K562 (cell line): Measurements from ENCODE around the gene NOA1. TPM values are rescaled to one million over a fixed set of nuclear protein-coding genes. Genes with fewer than 3 reads are reported as not detected.

Experiments
- ATAC-seq: fragments of 200-7000 bp; cut with Tn5 transposase; 3 replicates; pipeline ENCODE4 v1.9.1; 2020; ENCODE audit warnings: moderate library complexity
- BruUV-seq: library from RNA; stranded (reverse); fragments of 400-500 nt; replicated peaks from 2 replicates; lab custom pipeline; 2021; lab: Mats Ljungman, UMichigan
- CTCF ChIA-PET: fragments of 300-600 bp; formaldehyde crosslinking; extraction: SDS; loops from one replicate; lab custom pipeline; 2021; ENCODE audit warnings: low intra/inter-chr PET ratio; lab: Yijun Ruan, JAX
- POLR2A ChIA-PET: fragments of 300-600, 350-650 bp; sonication (Branson Sonifier 250); formaldehyde crosslinking; extraction: SDS; loops from one replicate; lab custom pipeline; 2021; ENCODE audit warnings: antibody characterized with exemption, inconsistent platforms; lab: Yijun Ruan, JAX
- DNase-seq, 4 experiments: peaks; one replicate each; pipeline versions ENCODE4 v3.0.0 to v3.0.0-alpha.2; 2011 to 2018; ENCODE audit warnings: low spot score in 3 of 4, mixed read lengths in 3 of 4; ENCODE audit errors: extremely low read depth in 1 of 4
- FAIRE-seq: peaks from 2 replicates; lab custom pipeline; 2011; peaks lifted over from hg19 to GRCh38; lab: Jason Lieb, UNC
- H2AFZ ChIP-seq: 2 replicates; pipeline ENCODE4 v1.6.0; 2011; ENCODE audit warnings: low read depth, low read length, control low read depth, inconsistent platforms
- H3K27ac ChIP-seq: fragments of 200-600 bp; 3 replicates; pipeline ENCODE4 v1.8.0; 2011; ENCODE audit warnings: low read depth, mild to moderate bottlenecking, control low read depth, inconsistent platforms, low read length, moderate library complexity, mixed read lengths; ENCODE audit errors: extremely low read depth
- H3K27me3 ChIP-seq, 2 experiments: fragments of 300-600 bp in 1 of 2; 2 replicates in 1 of 2; 3 replicates in 1 of 2; pipeline versions ENCODE4 v1.6.0 to v1.8.0; 2011; ENCODE audit warnings: inconsistent platforms in 2 of 2, low read length in 2 of 2, mild to moderate bottlenecking in 1 of 2, mixed read lengths in 1 of 2, moderate library complexity in 1 of 2; ENCODE audit not compliant: control insufficient read depth in 2 of 2, insufficient read depth in 2 of 2
- H3K36me3 ChIP-seq: fragments of 300-600 bp; 3 replicates; pipeline ENCODE4 v1.8.0; 2011; ENCODE audit warnings: mild to moderate bottlenecking, low read length, inconsistent platforms; ENCODE audit not compliant: control insufficient read depth, insufficient read depth
- H3K4me1 ChIP-seq, 2 experiments: fragments of 200-600 bp in 1 of 2; replicated peaks in 1 of 2; 2 replicates in 1 of 2; 3 replicates in 1 of 2; pipeline versions ENCODE4 v1.5.1 to v1.8.0; 2011; ENCODE audit warnings: inconsistent platforms in 2 of 2, low read length in 2 of 2, mild to moderate bottlenecking in 1 of 2, mixed read lengths in 1 of 2, moderate library complexity in 1 of 2; ENCODE audit not compliant: control insufficient read depth in 2 of 2, insufficient read depth in 2 of 2
- H3K4me2 ChIP-seq: 2 replicates; pipeline ENCODE4 v1.6.1; 2011; ENCODE audit warnings: low read length, control low read depth, inconsistent platforms, mixed read lengths; ENCODE audit not compliant: insufficient read depth
- H3K4me3 ChIP-seq: fragments of 200-600 bp; sonication (generic), shearing (Covaris generic); 2 replicates; pipeline ENCODE4 v1.5.1; 2016; ENCODE audit warnings: control low read depth, inconsistent platforms
- H3K79me2 ChIP-seq: fragments of 200-600 bp; 3 replicates; pipeline ENCODE4 v1.8.0; 2011; ENCODE audit warnings: low read length, inconsistent platforms; ENCODE audit not compliant: control insufficient read depth, insufficient read depth
- H3K9ac ChIP-seq, 2 experiments: 2 replicates each; pipeline versions ENCODE4 v1.6.0 to v1.6.1; 2011; ENCODE audit warnings: low read depth in 2 of 2, low read length in 2 of 2, control low read depth in 1 of 2, inconsistent platforms in 1 of 2, mild to moderate bottlenecking in 1 of 2, mixed read lengths in 1 of 2; ENCODE audit not compliant: insufficient read depth in 1 of 2
- H3K9me1 ChIP-seq: one replicate; pipeline ENCODE4 v1.6.0; 2011; ENCODE audit warnings: inconsistent platforms, mild to moderate bottlenecking, low read length, moderate library complexity; ENCODE audit not compliant: control insufficient read depth, insufficient read depth
- H3K9me3 ChIP-seq: replicated peaks from 2 replicates; pipeline ENCODE4 v1.5.1; 2011; ENCODE audit warnings: low read depth, low read length, inconsistent platforms; ENCODE audit not compliant: control insufficient read depth, insufficient read depth
- H4K20me1 ChIP-seq: replicated peaks from 2 replicates; pipeline ENCODE4 v1.6.1; 2011; ENCODE audit warnings: low read length, inconsistent platforms, mixed read lengths; ENCODE audit not compliant: control insufficient read depth, insufficient read depth
- C11orf30 ChIP-seq: fragments of 450-650 bp; IDR thresholded peaks from 2 replicates; pipeline ENCODE4 v1.6.1; 2016; ENCODE audit warnings: low read depth, mild to moderate bottlenecking
- CHD4 ChIP-seq: fragments of 200-600 bp; sonication (generic); IDR thresholded peaks from 3 replicates; pipeline ENCODE4 v1.6.1; 2012; ENCODE audit warnings: low read depth, mild to moderate bottlenecking, mixed read lengths, low read length, inconsistent platforms; ENCODE audit not compliant: insufficient read depth, insufficient replicate concordance, poor library complexity, severe bottlenecking
- FOXO4 ChIP-seq: fragments of 450-650 bp; formaldehyde crosslinking; IDR thresholded peaks from 2 replicates; pipeline ENCODE4 v1.4.0; 2020; ENCODE audit warnings: mild to moderate bottlenecking, moderate library complexity
- FOXP1 ChIP-seq: sonication (generic); formaldehyde crosslinking; IDR thresholded peaks from 2 replicates; pipeline ENCODE4 v1.8.0; 2022; ENCODE audit warnings: mild to moderate bottlenecking, missing genetic modification reagents
- GATAD2A ChIP-seq: fragments of 450-650 bp; IDR thresholded peaks from 2 replicates; pipeline ENCODE4 v1.6.1; 2017
- GATAD2B ChIP-seq: fragments of 450-650 bp; IDR thresholded peaks from 2 replicates; pipeline ENCODE4 v1.6.1; 2017; ENCODE audit warnings: mild to moderate bottlenecking, borderline replicate concordance
- HCFC1 ChIP-seq: IDR thresholded peaks from 2 replicates; pipeline ENCODE4 v1.6.1; 2012; ENCODE audit warnings: low read depth, low read length, improper control_type of control experiment
- KLF13 ChIP-seq: fragments of 450-650 bp; IDR thresholded peaks from 2 replicates; pipeline ENCODE4 v1.6.1; 2016; ENCODE audit warnings: missing genetic modification characterization, low read depth, mild to moderate bottlenecking, missing compliant biosample characterization, moderate library complexity, borderline replicate concordance
- MCM7 ChIP-seq, 2 experiments: fragments of 450-650 bp; IDR thresholded peaks; 2 replicates each; pipeline ENCODE4 v1.6.1; 2016 to 2018
- NCOA1 ChIP-seq: fragments of 450-650 bp; IDR thresholded peaks from 2 replicates; pipeline ENCODE4 v1.6.1; 2016; ENCODE audit warnings: low read depth
- POLR3G ChIP-seq: IDR thresholded peaks from 2 replicates; pipeline ENCODE4 v1.6.1; 2011; ENCODE audit not compliant: insufficient read length, insufficient replicate concordance; ENCODE audit errors: extremely low read depth
- RNF219 ChIP-seq: fragments of 250-450 bp; sonication (Bioruptor Pico); IDR thresholded peaks from 2 replicates; pipeline ENCODE4 v1.5.0; 2022; ENCODE audit warnings: mild to moderate bottlenecking
- SLC30A9 ChIP-seq: fragments of 250-450 bp; sonication (Bioruptor Pico); IDR thresholded peaks from 2 replicates; pipeline ENCODE4 v1.8.0; 2022; ENCODE audit warnings: mild to moderate bottlenecking, moderate library complexity
- TRIM24 ChIP-seq, 2 experiments: fragments of 450-650 bp; IDR thresholded peaks; 2 replicates each; pipeline ENCODE4 v1.6.1; 2016
- ZNF655 ChIP-seq: fragments of 250-450 bp; sonication (Bioruptor Pico); IDR thresholded peaks from 2 replicates; pipeline ENCODE4 v1.5.0; 2021
- ZNF76 ChIP-seq: fragments of 250-450 bp; sonication (Bioruptor Pico); IDR thresholded peaks from 2 replicates; pipeline ENCODE4 v1.4.0; 2020; ENCODE audit warnings: mild to moderate bottlenecking, moderate library complexity, borderline replicate concordance
- ZNF766 ChIP-seq: fragments of 200-800 bp; sonication (Bioruptor generic); conservative IDR thresholded peaks from 2 replicates; pipeline ENCODE4 v1.6.1; 2016; ENCODE audit warnings: missing genetic modification characterization, missing compliant biosample characterization
- WGBS: fragments of 100-300 bp; shearing (Covaris generic); methylation state at CpG from one replicate; pipeline ENCODE4 v1.1.6; 2016; ENCODE audit warnings: low coverage, mixed read lengths; ENCODE audit not compliant: insufficient coverage; ENCODE audit errors: missing lambda C conversion rate; 5-methylcytosine and 5-hydroxymethylcytosine counted together
- in situ Hi-C: fragments of 300-500 bp; cut with MboI; formaldehyde crosslinking; loops from 4 replicates; pipeline ENCODE4 v1.15.0; 2018; ENCODE audit warnings: inconsistent platforms, mixed read lengths
- intact Hi-C: fragments of 100-400 bp; cut with micrococcal nuclease; formaldehyde crosslinking; loops from 2 replicates; pipeline ENCODE4 v1.14.2; 2022
- polyA plus RNA-seq, 8 experiments: library from polyadenylated mRNA; depleted of rRNA in 4 of 8; stranded (reverse) in 5 of 8; unstranded in 3 of 8; fragments of >200 nt; fragmentation: Nextera tagmentation in 2 of 8; fragmentation: Illumina TruSeq in 1 of 8; extraction: Ambion mirVana in 2 of 8; extraction: Trizol in 1 of 8; gene quantifications; 2 replicates each; pipeline versions ENCODE4 v1.2.1 to v1.2.3, GENCODE V29; 2011 to 2014; ENCODE audit warnings: inconsistent platforms in 1 of 8, missing spikeins in 1 of 8
- total RNA-seq, 7 experiments: library from RNA; depleted of rRNA in 6 of 7; stranded (reverse); fragments of >200 nt in 6 of 7; fragmentation: Illumina TruSeq in 2 of 7; extraction: Trizol in 2 of 7; gene quantifications; 2 replicates each; pipeline versions ENCODE4 v1.2.1 to v1.2.3, GENCODE V29; 2011 to 2021; ENCODE audit warnings: low replicate concordance in 1 of 7

NOA1 gene
- total and polyA plus RNA-seq, 9 of the 15 experiments (the other 6 are each of a cell fraction or from before 2014, with no cell fraction given), result 2.6 to 26.6 (median 16.7) TPM

GRCh38 chr4:56953680-56954520 is 23.5 kb downstream of the NOA1 start:
- DNase-seq, result no peak
- Histone ChIP-seq H3K36me3 (no peaks in the 10 kb centered on the region), H3K27ac (no peak overlapping the region), H3K4me2 (no peak overlapping the region), H3K9me3 (no peaks in the 10 kb centered on the region), H3K27me3 (peaks cover 3 to 8% of the 10 kb centered on the region in 2 experiments; a peak in 4 of 5 replicates), H3K9ac (no peak overlapping the region), H2AFZ (0 out of 2 replicates have a peak overlapping the region, but pooled peaks have one; percentile 5), H3K4me3 (no peak overlapping the region), H3K4me1 (peaks cover 0 to 10% of the 10 kb centered on the region in 2 experiments; a peak in 2 of 5 replicates), H4K20me1 (no peaks in the 10 kb centered on the region), H3K79me2 (no peaks in the 10 kb centered on the region), H3K9me1 (no peaks in the 10 kb centered on the region)
- WGBS, result 19% methylated on average over 9 of the region's 9 CpGs
- no peak for FAIRE-seq
- intact Hi-C loops (loop anchor here (10.0 kb wide), 1 partner anchor 109 kb away; no protein-coding TSS in a partner anchor), in situ Hi-C loops (no loop called here)
- no peak for ATAC-seq
- BruUV-seq, result no TSS peak
- POLR2A ChIA-PET, result interaction anchor here (1.0 kb wide), 1 partner anchor 8 kb away, joined by 3 read pairs; no protein-coding TSS in a partner anchor
- CTCF ChIA-PET, result no interaction called here
- TF ChIP-seq KLF13 (no peak), SLC30A9 (CRISPR knock-in tag) (no peak), MCM7 (IDR thresholded peaks at IDR 0.05) (no peak), CHD4 (no peak), ZNF655 (no peak), FOXP1 (CRISPR knock-in tag) (no peak), FOXO4 (CRISPR knock-in tag) (no peak), RNF219 (CRISPR knock-in tag) (no peak), GATAD2A (no peak), POLR3G (no peak), GATAD2B (no peak), HCFC1 (no peak), NCOA1 (no peak), C11orf30 (no peak), TRIM24 (IDR thresholded peaks at IDR 0.05) (no peak), ZNF766 (CRISPR knock-in tag) (no peak), ZNF76 (CRISPR knock-in tag) (no peak)
